ENCODE results near the gene EPHB6. TPM values are rescaled to one million over a fixed set of nuclear protein-coding genes. Genes with fewer than 3 reads are reported as not detected.
A peak's percentile ranks its signal among the peaks of the same experiment; 100 is the strongest.

The EPHB6 gene, protein sequence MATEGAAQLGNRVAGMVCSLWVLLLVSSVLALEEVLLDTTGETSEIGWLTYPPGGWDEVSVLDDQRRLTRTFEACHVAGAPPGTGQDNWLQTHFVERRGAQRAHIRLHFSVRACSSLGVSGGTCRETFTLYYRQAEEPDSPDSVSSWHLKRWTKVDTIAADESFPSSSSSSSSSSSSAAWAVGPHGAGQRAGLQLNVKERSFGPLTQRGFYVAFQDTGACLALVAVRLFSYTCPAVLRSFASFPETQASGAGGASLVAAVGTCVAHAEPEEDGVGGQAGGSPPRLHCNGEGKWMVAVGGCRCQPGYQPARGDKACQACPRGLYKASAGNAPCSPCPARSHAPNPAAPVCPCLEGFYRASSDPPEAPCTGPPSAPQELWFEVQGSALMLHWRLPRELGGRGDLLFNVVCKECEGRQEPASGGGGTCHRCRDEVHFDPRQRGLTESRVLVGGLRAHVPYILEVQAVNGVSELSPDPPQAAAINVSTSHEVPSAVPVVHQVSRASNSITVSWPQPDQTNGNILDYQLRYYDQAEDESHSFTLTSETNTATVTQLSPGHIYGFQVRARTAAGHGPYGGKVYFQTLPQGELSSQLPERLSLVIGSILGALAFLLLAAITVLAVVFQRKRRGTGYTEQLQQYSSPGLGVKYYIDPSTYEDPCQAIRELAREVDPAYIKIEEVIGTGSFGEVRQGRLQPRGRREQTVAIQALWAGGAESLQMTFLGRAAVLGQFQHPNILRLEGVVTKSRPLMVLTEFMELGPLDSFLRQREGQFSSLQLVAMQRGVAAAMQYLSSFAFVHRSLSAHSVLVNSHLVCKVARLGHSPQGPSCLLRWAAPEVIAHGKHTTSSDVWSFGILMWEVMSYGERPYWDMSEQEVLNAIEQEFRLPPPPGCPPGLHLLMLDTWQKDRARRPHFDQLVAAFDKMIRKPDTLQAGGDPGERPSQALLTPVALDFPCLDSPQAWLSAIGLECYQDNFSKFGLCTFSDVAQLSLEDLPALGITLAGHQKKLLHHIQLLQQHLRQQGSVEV
- total RNA-seq = 10 to 100 TPM; 15.2 to 40.4 (median 26.1) TPM

DNA sequence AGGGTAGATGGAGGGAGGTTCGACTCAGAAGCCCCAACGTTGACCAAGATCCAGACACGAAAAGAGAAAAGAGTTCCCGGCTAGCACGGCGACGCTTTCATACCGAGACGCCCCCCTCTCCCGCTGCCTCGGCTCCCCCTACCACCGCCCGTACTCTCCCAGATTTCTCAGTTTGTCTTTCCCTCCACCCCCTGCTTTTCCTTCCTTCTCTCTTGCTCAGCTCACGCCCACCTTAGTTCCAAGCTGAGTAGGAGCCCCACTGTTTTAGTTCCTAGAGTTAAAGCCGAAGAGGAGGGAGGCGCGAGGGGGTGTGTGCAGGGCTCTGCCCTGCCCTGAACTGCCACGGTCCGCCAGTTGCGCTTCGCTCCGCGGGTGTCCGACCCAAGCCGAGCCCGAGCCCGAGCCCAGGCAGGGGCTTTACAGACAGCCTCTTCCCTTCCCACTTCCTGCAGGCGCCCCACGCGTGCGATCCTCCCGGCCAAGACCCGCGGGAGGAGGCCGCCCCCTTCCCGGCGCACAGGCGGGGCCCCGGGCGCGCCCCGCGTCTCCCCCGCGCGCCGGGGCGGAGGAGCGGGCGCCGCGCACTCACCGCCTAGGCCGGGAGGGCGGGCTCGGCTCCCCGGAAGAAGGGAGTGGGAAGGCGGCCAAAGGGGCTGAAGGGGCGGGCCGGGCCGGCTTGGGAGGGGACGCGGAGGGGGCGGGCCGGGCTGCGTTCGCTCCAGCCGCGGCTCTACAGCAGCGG is at the start of gene EPHB6:
Gene EPHB6 (plus strand): TSS at position 705 of the 742 bp plus-strand sequence. CDS start 8,152 bp downstream, outside the sequence.
- peaks cover 19 to 41% (median 24%) of the 10 kb centered on the region in 3 donors for H3K4me1 ChIP-seq
- peak within 1 kb of the TSS; percentile 85 to 94 (median 90) for H3K27ac ChIP-seq
- no peaks in the 10 kb centered on the region for H3K36me3 ChIP-seq
- intact Hi-C loops (cut with DNase I) = no loop called here
- TF ChIP-seq, protein P1, sequence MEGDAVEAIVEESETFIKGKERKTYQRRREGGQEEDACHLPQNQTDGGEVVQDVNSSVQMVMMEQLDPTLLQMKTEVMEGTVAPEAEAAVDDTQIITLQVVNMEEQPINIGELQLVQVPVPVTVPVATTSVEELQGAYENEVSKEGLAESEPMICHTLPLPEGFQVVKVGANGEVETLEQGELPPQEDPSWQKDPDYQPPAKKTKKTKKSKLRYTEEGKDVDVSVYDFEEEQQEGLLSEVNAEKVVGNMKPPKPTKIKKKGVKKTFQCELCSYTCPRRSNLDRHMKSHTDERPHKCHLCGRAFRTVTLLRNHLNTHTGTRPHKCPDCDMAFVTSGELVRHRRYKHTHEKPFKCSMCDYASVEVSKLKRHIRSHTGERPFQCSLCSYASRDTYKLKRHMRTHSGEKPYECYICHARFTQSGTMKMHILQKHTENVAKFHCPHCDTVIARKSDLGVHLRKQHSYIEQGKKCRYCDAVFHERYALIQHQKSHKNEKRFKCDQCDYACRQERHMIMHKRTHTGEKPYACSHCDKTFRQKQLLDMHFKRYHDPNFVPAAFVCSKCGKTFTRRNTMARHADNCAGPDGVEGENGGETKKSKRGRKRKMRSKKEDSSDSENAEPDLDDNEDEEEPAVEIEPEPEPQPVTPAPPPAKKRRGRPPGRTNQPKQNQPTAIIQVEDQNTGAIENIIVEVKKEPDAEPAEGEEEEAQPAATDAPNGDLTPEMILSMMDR (IDR thresholded peaks at IDR 0.05) = peak in 1 of 6 experiments; percentile 15
- TF ChIP-seq POLR2A (IDR thresholded peaks at IDR 0.05) = peak in 2 of 4 donors; percentile 47 to 62
- peaks cover 0 to 6% (median 0%) of the 10 kb centered on the region in 4 donors for H3K27me3 ChIP-seq
- DNase-seq = no peak
- H3K4me3 ChIP-seq = peak within 1 kb of the TSS; percentile 74 to 78 (median 77)
- WGBS, 2 donors = 1% methylated on average over 12 to 23 of the region's 70 CpGs
- H3K9me3 ChIP-seq = no peaks in the 10 kb centered on the region

DNA sequence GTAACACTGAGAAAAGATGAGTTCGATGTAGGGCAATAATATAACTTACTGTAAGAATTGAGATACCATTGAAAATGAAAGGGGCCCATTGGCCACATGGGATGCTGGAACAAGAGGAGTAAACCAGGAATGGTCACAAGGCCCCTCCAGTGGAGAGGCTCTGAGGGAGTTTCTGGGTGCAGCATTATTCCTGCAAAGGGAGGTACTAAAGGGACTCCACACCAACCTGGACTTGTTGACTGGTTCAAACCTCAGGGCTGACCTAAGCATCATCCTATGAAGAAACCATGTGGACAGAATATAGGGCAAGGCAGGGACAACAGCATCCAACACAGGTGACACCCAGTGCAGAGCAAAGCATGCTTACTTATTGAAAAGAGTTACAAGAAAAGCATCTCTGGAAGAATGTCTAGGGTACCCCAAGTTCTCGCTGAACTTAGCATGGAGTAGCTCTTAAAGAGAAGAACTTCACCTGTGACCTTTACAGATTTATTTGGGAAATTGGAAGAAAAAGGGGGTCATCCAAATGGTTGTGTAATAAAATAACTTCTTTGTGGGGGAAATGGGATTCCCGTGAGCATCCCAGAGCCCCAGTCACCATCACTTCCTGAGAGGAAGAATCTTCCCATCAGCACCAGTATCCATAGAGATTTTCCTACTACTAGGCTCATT is 49.4 kb upstream of the EPHB6 start:
- Histone ChIP-seq H3K4me3 (no peak overlapping the region), H3K9me3 (no peaks in the 10 kb centered on the region), H3K4me1 (no peaks in the 10 kb centered on the region), H3K36me3 (no peaks in the 10 kb centered on the region), H3K27me3 (peaks cover 0 to 31% (median 0%) of the 10 kb centered on the region in 4 donors), H3K27ac (no peak overlapping the region)
- WGBS, 2 donors = 85 to 95% methylated on average over 2 to 3 of the region's 3 CpGs
- intact Hi-C loops (cut with DNase I) = no loop called here
- TF ChIP-seq POLR2A (IDR thresholded peaks at IDR 0.05) = no peak
- TF ChIP-seq, protein P1 (IDR thresholded peaks at IDR 0.05) = no peak
- DNase-seq = no peak

DNA sequence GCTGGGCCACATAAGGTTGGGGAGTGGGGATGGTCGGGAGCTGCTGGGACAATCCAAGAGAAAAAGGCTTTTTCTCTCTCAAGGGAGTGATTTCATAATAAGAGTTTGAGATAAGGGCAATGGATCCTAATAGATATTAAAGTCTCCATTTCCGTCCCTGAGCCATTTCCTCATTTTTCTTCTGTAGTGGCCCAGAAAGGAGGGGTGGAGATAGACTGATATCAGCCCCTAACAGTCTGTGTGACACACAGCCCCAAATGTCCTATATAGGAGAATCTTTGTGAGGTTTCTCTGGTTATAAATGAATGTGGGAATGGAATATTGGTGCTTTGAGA is 48.9 kb upstream of the EPHB6 start:
- H3K27me3 ChIP-seq = peaks cover 0 to 29% (median 0%) of the 10 kb centered on the region in 4 donors
- H3K36me3 ChIP-seq = no peaks in the 10 kb centered on the region
- peaks cover 0 to 2% (median 0%) of the 10 kb centered on the region in 3 donors for H3K4me1 ChIP-seq
- WGBS, 2 donors = 54 to 61% methylated on average over 2 of the region's 2 CpGs
- intact Hi-C loops (cut with DNase I) = no loop called here
- H3K27ac ChIP-seq = no peak overlapping the region
- DNase-seq = no peak
- TF ChIP-seq POLR2A (IDR thresholded peaks at IDR 0.05) = no peak
- TF ChIP-seq, protein P1 (IDR thresholded peaks at IDR 0.05) = no peak
- no peaks in the 10 kb centered on the region for H3K9me3 ChIP-seq
- no peak overlapping the region for H3K4me3 ChIP-seq

DNA sequence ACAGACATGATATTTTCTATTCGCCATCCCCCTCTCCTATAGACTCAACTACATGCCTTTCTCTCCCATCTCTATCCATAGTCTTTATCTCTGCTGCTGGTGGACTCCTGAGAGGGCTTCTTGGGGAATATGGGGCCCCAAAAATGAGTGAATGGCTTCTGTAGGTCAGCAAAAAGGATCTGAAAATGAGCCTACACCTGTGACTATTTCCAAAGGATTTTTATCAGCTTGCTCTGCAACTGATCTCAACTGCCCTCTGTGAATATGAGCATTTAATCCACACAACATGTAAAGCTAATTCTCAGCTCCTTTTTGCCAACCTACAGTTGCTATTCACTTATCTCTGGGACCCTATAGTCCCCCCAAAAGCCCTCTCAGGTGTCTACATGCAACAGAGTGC is 47.9 kb upstream of the EPHB6 start:
- WGBS, 2 donors = 68 to 88% methylated on average over 1 of the region's 1 CpG
- Histone ChIP-seq H3K27ac (peak overlapping the region in 2 of 4 donors; percentile 10 to 68), H3K4me1 (peaks cover 0 to 4% (median 0%) of the 10 kb centered on the region in 3 donors), H3K27me3 (peaks cover 0 to 39% (median 0%) of the 10 kb centered on the region in 4 donors), H3K9me3 (no peaks in the 10 kb centered on the region), H3K36me3 (no peaks in the 10 kb centered on the region), H3K4me3 (no peak overlapping the region)
- intact Hi-C loops (cut with DNase I) = no loop called here
- DNase-seq = no peak
- no peak for TF ChIP-seq POLR2A (IDR thresholded peaks at IDR 0.05)
- TF ChIP-seq, protein P1 (IDR thresholded peaks at IDR 0.05) = no peak
